ENCODE measurements around the gene KCNJ2.

KCNJ2 gene

DNA sequence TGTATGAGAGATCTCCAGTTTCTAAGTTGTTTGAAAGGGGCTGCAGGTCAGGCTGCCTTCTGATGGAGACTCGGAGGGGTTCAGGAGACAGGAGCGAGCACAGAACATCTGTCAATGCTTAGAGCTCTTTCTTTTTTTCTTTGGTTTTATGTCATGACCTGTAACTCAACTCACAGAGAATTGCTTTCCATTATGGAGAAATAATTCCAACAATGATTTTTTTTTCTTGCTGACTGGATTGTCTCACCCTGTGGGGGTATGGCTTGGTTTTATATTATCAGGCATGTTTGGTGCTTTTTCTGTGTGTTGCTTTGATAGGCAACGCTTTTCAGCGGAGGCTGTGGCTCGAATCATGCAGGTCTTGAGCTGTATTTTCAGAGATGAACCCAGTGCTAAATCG lies 10.7 kb upstream of the KCNJ2 start:
- DNase-seq (ENCODE audit: extremely low read depth in 1 of 2, low read depth in 1 of 2) = no peak

DNA sequence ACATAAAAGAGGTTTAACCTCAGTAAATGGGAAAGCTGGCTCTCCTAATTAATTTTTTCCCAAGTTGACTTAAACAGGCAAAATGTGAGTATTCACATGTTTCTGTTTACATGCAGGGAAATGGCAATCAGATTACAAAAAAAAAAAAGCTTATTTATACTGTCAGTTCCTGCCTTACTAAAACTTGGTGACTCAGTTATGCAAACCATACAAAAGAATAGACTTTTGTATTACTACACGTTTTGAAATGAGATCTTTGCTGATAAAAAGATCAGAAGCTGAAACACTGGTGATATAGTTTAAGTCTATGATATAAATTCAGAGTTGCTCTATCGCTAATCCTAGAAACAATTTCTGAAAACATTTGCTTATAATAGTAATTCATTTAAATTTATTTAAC lies 9.4 kb upstream of the KCNJ2 start:
- no peak for DNase-seq (ENCODE audit: extremely low read depth in 1 of 2, low read depth in 1 of 2)

DNA sequence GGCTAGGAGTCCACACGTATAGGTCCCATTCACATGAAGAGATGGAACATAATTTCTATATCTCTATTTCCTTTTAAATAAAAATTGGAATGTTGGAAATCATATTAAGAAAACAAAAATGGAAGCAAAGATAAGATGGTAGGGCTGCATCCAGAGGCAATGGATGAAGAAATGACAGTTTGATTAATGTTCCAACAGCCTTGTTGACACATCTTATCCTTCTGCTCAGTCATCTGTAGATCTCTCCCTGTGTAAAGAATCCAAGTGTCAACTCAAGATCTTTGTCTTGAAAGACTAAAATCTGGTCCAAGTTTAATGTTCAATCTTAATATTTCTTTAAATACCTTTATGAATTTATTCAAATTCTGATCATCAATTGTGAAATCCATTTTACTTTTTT lies 7.8 kb upstream of the KCNJ2 start:
- DNase-seq (ENCODE audit: extremely low read depth in 1 of 2, low read depth in 1 of 2) = no peak

DNA sequence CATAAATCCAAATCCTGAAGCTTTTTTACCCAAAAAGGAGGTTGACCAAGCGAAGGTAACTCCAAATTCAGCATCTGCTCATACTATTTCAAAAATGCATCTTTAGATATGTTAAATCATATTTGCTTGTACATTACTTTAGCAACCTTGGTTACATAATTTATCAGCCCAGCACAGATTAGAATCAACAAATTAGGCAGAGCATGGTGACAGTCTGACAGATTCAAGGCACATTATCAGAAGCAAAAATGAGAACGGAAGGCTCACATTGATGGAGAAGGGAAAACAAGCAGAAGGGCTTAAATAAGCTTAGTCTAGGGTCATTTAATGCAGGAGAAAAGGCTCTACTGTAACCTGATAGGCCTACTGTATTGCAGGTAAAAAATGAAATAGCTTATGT lies 3.9 kb upstream of the KCNJ2 start:
- no peak for DNase-seq (ENCODE audit: extremely low read depth in 1 of 2, low read depth in 1 of 2)

DNA sequence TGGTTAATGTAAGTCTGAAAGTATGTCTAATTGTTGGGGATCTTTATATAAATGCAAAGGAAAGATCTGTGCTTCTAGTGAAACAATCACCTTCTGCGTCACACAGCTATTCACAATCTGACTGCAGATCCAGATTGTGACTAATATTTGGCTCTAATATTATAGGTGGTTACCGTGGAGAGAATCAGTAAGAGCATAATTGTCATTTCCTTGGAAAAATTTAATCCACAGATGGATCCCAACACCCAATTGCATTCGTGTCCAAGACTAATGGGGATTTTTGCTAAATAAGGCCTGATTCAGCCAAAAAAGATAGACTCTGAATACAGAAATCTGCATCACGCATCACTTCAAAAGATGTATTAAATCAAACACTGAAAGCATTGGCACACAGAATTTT lies 2.7 kb upstream of the KCNJ2 start:
- no peak for DNase-seq (ENCODE audit: extremely low read depth in 1 of 2, low read depth in 1 of 2)

DNA sequence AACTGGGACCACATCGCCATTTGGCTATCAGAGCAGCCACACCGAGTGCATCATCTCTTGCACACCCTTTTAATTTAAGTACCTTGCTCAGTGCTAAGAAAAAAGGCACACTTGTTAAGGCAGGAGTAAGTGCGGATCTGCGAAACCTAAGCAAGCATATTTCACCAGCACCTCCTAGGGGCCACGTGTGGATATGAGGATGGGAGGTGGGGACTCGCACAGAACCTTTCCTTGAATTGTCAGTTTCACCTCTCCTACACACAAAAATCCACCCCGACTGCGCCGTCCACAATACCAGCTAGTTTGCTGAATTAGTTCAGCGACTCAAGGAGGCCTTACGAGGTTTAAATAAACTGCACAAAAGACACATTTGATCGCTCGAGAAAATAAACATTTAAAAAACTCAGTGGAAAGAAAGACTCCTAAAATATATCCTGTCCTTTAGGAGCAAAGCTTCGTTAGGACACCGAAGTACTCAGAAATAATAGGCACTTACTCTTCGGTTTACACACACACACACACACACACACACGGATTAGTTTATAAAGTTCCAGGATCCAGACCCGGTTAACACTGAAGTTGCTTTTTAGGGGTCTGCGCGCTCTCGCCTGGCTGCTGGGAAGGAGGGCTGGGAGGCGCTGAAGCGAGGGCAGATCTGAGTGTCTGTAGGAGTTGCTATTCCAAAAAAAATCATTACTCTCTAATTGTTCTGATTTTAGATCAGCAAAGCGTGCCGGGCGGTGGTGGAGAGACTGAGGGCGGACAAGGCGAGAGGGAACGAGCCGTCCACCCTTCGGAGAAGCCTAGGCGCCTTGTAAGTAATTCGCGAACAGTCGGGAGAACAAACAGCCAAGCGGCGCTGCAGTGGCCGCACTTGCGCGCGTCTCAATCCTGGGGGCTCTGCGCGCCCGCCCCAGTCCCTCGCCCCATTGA lies 1.0 kb upstream of the KCNJ2 start:
- DNase-seq (ENCODE audit: extremely low read depth in 1 of 2, low read depth in 1 of 2) = no peak

DNA sequence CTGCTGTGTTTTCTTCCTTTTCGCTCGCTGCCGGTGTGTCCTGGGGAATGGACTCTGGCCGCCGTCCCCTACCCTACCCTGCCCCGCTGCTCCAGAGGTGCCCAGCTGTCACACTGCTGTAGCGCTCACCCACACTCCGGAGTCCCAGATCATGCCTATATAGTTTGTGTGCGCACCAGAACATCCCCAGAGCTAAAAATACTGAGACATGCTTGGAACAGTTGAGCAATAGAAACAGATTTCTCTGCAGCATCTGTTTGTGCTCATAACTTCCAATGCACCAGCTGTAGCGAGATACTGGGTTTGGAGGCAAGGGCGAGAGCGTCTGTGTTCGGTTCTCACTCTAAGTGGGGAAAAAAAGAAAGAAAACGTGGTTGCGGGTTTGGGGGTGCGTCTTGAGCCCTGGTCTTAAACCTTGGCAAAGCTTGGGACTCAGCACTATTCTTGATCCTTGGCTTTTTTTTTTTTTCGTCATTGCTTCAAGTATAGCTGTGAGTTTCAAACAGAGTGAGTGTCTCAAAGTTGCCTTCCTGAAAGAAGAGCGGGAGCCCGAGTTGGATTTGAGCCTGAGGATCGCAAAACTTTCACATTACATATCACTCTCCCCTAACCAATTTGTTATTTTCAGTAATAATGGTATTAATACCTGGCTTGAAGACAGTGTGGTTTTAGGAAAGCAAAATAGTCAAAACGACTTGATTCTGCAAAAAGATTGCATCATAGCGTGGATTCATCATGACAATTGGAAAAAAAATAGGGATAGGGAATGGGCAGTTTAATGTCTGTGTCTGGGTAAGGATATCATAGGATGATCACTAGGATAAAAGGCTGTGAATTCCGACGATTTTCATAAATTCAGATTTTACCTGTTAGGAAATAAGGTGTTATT lies 621 bp downstream of the KCNJ2 start:
- DNase-seq (ENCODE audit: extremely low read depth in 1 of 2, low read depth in 1 of 2) = no peak

DNA sequence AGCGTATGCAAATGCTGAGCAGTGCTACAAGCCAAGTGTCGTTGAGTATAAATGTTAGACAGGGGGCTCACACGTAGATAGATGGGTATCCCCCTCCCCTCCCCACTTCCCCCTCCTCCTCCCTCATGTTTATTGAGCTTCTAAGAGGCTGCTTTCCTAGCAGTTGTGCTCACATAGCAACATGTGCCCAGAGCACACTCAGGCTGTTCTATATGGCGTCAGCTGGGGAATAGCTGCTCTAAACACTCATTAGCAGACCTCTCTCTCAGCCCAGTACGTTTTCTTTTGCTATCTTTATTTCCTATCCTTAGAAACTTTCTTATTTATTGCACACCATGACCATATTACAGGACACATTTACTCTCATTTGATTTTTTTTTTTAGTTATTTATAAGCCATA lies 1.8 kb downstream of the KCNJ2 start:
- no peak for DNase-seq (ENCODE audit: extremely low read depth in 1 of 2, low read depth in 1 of 2)

DNA sequence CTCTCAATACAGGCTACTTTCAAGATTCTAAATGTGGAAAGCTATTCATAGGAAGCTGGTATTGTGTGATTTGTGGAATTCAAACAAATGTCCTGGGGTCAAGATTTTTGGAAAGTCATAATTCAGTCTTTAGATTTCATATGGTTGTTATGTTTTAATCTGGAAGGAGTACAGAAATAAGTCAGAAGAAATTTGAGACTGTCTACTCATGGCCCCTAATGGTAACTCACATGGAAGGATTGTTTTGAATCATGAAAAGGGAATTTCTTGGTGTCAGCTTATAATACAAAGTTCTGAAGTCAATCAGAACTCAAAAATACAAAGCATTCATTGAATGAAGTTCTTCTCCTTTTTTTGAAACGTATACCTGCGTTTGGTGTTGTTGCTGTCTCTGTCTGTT lies 3.1 kb downstream of the KCNJ2 start:
- DNase-seq (ENCODE audit: extremely low read depth in 1 of 2, low read depth in 1 of 2) = no peak

DNA sequence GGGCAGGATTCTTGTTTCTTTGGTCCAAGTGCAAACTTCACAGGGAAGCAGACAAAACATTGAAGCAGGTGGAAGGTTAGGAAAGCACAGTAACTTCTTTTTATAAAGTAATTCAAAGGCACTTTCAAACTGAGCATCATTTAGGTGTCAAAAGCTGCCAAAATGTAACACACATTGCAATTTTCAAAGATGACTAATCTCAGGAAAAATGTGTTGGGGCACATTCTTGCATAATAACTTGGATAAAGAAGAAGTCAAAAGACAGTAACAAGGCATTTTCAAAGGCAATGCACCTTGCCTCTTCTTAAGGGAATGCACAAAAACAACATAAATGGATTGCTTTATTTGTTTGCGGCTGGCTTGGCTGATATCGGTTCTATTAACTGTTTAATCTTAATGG lies 3.6 kb downstream of the KCNJ2 start:
- no peak for DNase-seq (ENCODE audit: extremely low read depth in 1 of 2, low read depth in 1 of 2)

DNA sequence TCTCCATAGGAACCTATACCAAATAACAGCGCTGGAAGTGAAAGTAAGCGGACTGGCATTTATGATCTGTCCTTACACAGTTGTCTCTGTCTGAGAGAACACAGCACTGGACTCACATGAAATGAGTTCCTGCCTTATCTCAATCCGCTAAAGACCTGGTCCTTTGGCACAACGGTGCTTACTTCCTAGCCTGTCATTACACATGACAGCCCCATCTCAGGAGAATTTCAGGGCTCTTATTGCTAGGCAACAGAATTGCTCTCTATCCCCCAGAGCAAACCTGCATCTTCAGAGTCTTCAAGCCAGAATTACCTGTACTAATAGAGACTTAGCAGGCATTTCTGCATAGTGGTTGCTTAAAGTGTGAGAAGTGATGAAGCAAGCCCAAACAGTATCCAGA lies 4.3 kb downstream of the KCNJ2 start:
- no peak for DNase-seq (ENCODE audit: extremely low read depth in 1 of 2, low read depth in 1 of 2)

DNA sequence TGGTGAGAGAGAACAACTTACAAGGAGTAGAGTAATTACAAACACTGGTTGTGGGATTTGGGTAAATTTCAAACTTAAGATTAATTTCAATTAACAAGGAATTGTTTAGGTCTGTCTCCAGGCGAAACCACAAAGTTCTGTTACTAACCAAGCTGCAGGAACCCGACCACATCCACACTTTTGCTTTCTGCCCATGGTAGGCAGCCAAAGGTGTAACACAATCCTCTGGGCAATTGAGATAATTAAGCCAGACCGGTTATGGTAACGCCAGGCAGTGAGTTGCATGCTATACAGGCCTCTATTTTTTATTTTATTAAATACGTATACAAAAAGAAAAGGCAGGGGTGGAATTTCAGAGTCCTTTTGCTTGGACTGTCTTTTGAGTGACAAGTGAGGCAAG lies 12.0 kb downstream of the KCNJ2 start:
- DNase-seq (ENCODE audit: extremely low read depth in 1 of 2, low read depth in 1 of 2) = no peak

DNA sequence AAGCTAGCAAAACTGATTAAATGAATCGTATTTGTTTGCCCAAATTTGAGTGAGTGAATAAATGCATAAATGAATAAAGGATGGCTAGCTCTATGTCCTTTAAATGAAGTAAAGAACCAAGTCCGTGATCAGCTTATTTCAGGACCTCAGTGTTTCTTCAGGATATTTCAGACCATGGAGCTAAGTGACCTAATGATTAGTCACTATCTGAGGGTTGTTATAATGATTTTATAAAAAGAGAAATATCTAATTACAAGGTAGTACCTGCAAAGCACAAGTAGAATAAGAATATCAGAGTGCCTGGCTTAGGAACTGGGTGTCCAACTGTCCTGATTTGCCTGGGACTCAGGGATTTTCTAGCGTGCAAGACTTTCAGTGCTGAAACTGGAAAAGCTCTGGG lies 12.5 kb downstream of the KCNJ2 start:
- DNase-seq (ENCODE audit: extremely low read depth in 1 of 2, low read depth in 1 of 2) = no peak

DNA sequence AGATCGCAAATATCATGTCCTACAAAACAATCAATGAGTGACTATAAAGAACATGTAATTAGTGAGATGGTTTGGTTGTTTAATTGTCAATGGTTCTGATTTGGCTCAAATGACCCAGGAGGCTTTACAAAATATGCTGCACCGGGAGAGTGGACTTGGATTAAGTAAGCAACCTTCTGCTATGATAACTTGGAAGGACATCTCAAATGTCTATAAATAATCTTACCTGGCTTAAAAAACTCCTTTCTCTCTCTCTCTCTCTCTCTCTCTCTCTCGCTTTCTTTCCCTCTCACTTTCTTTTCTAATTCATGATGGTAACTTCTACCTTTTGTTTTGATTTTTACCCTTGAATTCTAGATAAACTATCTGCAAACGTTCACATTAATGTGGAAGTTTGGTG lies 14.2 kb downstream of the KCNJ2 start:
- DNase-seq (ENCODE audit: extremely low read depth in 1 of 2, low read depth in 1 of 2) = no peak

DNA sequence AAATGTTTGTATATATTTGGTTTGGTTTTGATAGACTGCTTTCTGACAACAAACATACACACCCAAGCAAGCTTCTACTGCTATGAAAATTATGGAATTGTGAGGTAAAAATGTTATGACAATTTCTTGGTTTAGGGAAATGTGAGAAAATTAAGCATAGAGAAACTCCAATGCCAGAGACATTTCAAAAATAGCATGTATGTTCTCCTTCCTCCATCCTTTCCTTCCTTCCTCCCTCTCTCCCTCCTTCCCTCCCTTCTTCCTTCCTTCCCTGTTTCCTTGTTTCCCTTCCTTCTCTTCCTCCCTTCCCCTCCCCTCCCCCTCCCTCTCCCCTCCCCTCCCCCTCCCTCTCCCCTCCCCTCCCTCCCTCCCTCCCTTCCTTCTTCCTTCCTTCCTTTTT lies 14.9 kb downstream of the KCNJ2 start:
- no peak for DNase-seq (ENCODE audit: extremely low read depth in 1 of 2, low read depth in 1 of 2)

DNA sequence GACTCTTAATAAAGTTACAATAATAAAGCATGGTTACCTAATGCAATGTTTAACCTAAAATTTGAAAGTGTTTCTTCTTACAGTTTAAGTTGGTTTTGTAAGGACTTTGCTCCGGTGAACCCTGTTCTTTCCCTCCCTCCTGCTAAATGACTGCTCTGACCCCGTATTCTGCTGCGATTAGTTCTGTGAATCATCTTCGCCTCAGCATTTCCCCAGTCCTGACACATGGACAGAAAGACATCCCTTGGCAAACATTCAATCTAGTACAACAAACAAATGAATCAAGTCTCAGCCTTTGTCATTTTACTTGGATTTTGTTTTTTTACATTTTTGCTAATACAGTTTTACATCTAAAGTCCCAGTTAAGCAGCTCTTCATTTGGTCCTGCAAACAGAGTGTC lies 15.4 kb downstream of the KCNJ2 start:
- DNase-seq (ENCODE audit: extremely low read depth in 1 of 2, low read depth in 1 of 2) = no peak

DNA sequence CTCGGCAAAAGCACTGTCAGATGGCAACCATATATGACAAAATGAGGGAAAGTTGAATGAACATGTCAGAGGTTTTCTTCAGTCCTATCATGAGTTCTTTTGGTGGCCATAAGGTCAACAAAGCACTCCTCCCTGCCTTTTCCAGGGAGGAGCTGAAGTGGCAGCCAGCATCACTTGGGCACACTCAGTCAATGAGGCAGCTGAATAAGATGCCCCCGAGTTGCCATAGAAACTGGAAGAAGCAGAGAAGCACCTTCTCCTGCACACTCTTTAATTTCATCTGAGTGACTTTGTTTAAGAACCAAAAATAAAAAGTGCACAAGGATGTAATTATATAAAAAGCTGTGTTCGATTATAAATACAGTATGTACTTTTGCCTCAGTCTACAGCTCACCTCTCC lies 16.0 kb downstream of the KCNJ2 start:
- DNase-seq (ENCODE audit: extremely low read depth in 1 of 2, low read depth in 1 of 2) = no peak

DNA sequence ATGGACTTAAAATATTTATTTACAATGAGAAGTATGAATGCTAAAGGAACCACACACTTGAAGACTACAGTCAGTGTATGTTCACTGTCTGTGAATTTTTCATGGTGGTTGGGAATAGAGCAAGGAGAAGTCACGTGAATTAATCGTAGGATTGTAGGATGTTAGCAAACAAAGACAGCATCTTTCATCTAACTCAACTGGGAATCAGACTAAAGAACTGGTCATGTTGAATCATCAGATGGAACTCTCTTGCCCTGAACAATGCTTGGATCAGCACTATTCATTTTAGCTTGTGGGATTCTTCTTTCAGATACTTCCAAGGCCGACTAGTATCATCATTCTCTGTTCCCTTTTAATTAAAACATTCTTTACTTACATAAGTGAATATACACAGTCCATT lies 18.1 kb downstream of the KCNJ2 start:
- no peak for DNase-seq (ENCODE audit: extremely low read depth in 1 of 2, low read depth in 1 of 2)

DNA sequence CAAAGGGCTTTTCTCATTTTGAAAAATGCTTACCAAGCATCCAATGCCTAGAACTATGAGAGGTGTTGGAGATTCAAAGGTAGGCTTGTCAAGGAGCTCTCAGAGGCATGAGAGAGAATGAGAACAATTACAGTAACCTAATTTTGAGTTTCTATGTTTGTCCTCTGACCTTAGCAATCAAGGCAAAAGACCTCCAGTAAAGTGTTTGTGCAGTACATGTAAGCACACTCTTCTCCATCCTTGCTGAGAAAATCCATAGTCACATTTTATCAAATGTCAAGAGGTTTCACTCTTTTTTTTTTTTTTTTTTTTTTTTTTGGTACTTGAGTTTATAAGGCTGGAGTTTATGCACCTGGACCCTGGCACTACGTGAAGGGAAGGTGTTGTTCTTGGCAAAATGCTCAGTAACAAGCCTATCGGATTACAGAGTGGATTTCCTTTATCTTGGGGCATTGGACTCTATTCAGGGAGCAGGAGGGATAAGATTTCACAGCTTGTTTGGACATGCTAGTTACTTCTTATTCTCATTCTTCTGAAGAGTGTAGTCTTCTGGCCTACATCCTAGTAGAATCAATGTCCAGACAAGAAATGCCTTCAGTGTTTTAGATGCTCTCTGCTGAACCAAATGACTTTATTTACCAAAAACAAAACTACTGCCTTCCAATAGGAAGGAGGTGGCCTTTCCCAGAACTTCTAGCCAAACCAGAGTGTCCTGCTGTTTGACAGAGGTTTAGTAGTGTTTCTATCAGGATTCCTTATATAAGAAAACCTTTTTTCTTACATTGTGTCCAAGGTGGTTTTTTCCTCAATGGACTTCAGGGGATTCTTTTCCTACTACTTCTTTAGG lies 21.9 kb downstream of the KCNJ2 start:
- DNase-seq (ENCODE audit: extremely low read depth in 1 of 2, low read depth in 1 of 2) = no peak

DNA sequence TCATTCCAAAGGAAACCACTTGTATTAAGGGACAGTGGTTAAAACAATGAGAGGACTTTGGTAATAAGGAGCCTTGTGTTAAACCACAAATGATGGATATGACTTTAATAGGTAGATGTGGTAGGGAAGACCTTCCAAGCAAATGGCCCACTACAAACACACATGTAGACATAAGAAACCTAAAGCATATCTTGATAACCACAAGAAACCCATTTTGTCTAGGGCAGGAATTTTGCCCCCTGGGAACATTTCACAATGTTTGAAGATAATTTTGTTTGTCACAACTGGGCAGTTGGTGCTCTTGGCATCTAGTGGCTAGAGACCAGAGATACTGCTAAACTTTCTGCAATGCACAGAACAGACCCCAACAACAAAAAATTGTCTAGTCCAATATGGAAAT lies 25.8 kb downstream of the KCNJ2 start:
- no peak for DNase-seq (ENCODE audit: extremely low read depth in 1 of 2, low read depth in 1 of 2)

DNA sequence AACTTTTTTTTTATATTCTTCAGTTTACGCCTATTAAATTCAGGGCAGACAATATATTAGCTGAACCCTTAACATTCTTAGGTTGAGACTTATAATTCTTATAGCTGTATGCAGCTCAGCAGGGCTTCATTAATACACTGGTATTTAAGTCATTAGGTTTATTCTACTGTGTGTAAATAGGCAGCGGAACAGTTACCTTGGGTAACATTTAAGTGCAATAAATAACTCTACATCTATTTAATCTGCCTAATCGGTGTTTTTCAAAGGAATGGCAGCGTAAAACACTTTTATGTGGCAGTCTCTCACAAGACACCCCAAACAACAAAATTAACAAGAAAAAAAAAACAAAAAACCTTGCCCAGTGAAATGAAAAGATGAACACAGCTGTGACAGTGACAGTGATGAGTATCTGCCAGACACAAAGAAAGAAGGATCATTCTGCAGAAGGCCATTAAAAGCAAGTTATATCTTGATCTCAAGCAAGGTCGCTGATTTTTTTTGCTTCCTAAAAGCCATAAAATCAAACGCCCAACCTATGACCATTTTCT lies 32.6 kb downstream of the KCNJ2 start:
- DNase-seq (ENCODE audit: extremely low read depth in 1 of 2, low read depth in 1 of 2) = no peak

Measured in activated CD8-positive, alpha-beta memory T cell treated with anti-CD3 and anti-CD28 coated beads for 1 hour (primary cell).